NCI-H526 treated with DMSO at 0.1 percent for 48 hours (cell line): ENCODE measurements around the gene FRMD1.
"Not testable (repeated sequence)": the region's sequence is repeated elsewhere in the genome, so short reads cannot be mapped to it uniquely, and the experiment has no call there.

Experiments
- DNase-seq: peaks from one replicate; lab custom pipeline; 2025; lab: John Stamatoyannopoulos, UW

The FRMD1 gene

DNA sequence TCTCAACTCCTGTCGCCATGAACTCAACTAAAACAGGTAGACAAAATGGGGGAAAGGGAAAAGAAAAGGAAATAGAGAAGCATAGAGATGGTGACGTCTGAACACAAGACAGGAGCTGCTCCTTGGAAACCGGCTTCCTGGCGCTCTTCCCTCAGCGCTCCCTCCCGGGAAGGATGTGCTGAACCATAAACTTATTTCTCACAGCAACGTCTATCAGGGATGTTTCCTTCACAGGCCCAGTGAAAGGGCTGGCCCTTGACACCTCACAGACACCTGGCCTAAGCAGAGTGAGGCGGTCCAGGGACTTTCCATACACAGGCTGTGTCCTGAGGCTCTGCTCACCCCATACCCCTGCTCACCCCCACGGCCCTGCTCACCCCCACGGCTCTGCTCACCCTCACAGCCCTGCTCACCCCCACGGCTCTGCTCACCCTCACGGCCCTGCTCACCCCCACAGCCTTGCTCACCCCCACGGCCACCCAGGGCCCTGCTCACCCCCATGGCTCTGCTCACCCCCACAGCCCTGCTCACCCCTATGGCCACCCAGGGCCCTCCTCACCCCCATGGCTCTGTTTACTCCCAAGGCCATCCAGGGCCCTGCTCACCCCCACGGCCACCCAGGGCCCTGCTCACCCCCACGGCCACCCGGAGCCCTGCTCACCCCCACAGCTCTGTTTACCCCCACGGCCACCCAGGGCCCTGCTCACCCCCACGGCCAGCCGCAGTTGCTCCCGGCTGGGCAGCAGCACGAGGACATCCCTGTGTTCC lies 653 bp downstream of the FRMD1 start:
- no peak for DNase-seq

DNA sequence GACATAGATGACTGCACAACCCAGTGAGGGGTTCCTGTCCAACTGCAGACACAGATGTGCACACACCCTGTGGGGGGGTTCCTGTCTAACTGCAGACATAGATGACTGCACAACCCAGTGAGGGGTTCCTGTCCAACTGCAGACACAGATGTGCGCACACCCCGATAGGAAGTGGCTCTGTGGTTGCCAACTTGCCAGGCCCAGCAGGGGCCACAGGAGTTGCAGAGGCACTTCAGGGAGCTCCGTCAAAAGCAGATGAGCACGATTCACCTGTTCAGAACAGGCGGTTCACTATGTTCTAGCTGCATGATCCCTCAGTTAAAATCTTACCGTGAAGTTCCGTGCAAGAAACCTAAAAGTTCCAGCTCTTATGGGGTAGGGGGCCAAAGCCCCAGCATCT lies 1.6 kb downstream of the FRMD1 start:
- DNase-seq = not testable (repeated sequence)

DNA sequence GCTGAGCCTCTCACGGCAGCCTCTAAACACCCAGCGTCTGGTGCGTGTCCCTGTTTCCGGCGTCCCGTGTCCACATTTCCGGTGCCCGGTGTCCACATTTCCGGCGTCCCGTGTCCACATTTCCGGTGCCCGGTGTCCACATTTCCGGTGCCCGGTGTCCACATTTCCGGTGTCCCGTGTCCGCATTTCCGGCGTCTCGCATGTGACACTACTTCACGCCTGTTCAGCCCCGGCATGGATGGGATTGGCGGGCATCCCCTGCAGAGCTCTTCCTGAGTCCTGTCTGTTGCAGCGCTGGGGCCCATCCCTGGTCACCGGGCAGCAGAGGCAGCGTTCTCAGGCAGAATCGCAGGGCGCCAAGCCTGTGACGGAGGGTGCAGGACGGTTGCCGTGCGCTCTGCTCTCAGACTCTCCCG lies 3.2 kb downstream of the FRMD1 start:
- no peak for DNase-seq

DNA sequence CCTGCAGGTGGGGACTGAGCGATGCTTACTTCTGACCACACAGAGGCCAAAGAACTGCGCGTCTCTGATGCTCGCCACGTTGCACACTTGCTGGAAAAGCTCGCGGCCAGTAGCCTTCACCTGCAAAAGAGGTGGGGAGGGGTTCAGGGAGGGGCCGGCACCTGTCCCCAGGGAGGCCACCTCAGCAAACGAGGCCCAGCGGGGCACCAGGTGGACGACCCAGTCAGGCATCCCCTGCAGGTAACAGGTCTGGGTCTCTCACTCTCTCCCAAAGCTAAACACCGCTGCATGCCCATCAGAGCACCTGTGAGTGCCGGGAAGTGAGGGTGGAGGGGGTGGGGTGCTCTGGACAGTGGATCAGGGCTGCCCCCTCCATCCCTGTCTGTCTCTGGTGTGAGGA lies 3.8 kb downstream of the FRMD1 start:
- DNase-seq = no peak

DNA sequence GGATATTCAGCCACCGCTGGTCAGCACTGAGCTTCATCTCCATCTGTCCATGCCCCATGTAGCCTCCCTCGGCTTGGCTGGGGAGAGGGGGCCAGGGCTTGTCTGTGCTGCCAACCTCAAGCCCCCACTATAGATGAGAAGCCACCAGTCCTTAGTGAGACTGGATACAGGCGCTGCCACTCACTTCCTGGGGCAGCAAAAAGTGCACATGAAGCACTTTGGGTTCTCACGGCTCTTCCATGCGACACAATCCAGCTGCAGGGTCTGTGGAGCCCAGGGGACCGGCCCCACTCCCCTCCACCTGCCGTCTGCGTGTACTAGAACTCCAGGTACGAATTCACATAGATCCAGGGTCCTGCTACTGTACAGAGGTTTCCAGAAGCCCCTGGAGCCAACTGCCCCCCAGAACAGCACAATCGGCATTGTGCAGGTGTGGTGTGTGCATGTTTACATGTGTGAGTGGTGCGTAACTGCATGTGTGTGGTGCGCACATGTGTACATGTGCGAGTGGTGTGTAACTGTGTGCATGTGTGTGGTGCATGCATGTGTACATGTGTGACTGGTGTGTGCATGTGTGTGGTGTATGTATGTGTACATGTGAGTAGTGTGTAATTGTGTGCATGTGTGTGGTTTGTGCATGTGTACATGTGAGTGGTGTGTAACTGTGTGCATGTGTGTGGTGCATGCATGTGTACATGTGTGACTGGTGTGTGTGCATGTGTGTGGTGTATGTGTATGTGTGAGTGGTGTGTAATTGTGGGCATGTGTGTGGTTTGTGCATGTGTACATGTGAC lies 4.9 kb downstream of the FRMD1 start:
- DNase-seq = no peak

DNA sequence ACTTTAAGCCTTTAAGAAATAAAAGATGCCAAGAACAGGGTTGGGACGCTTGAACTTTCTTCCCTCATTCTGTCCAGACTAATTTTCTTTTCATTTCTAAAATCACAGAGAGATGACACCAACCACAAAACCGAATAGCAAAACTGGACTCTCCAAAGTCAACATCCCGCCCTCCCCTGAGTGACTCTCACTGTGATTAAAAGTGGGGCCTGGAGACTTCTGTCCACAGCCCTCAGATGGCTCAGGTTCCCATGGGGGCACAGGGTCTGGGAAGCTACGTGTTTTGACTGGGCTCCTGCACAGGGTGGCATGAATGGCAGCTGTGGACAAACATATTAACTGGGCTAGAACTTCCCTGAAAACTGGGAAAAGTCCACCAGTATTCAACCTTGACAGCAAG lies 6.3 kb downstream of the FRMD1 start:
- no peak for DNase-seq

DNA sequence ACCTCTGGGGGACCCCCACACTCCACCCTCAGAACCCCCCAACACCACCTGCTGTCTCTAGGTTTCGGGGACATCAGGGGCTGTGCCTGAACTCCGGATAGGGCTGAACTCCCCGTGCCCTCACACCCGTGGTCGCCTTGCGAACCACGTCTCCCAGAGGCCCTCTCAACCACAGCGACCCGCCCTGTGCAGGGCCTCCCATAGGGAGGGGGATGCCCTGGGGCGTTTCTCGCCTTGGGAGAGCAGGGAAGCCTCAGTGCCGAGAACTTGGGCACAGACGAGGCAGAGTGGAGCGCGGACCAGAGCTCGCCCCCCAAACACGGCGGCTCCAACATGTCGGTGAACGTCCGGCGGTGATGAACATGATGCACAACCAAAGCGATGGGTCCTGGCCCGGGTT lies 6.8 kb downstream of the FRMD1 start:
- DNase-seq = no peak

DNA sequence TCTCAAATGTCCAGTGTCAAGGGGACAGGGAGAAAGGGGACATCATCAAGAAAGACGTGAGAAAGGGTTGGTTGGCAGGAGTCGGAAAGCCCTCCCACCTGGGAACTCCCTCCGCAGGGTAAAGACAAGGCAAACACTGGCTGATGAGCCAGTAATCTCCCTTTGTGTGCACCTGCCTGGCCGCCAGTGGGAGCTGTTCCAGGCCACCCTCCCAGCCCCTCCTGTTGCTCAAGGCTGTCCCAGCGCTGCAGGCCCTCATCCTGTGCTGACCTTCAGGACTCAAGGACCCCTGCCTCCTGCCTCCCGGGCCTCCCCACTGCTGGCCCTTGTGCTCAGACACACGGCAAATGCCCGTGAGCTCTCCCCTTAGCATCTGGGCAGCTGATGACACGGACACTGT lies 7.4 kb downstream of the FRMD1 start:
- DNase-seq = no peak

DNA sequence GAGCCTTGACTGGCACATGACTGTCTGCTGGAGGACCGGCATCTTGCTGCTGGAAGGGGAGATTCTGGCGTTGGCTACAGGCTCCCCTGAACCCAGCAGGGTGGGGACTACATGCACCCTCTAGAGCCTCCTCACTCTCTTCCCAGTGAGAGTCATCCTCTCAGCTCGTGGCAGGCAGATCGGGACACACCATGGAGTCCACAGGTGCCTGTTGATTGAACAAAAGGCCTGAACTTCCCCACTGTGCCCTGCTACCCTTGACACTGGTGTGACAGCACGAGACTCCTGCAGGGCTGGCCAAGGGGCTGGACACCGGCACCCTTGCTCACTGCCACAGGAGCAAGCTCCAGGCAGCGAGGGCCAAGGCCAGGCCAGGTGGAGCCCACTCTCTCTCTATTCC lies 8.2 kb downstream of the FRMD1 start:
- no peak for DNase-seq

DNA sequence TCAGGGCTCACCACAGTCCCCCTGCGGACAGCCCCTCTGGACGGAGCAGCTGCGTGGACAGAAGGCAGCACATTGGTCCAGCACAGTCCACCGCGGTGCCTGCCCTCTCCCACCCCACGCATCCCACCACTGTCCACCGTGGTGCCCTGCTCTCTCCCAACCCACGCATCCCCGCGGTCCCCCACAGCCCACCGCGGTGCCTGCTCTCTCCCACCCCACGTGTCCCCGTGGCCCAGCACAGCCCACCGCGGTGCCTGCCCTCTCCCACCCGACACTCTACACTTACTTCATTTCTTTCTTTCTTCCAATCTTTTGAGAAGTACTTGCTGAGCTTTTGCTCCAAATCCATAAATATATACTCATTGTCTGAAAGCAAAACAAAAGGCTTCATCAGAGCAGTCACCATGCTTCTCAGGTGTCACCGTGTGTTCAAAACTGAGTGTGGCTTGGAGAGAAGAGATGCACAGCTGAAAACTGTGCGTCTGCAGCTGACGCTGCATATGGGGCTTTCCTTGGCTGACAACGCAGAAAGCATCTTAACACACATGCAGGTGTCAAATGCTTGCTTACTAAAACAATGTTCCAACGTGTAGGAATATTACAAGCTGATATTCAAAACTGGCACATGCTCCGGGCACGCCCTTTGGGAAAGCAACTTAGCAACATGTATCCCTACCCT lies 11.8 kb downstream of the FRMD1 start:
- DNase-seq = no peak

DNA sequence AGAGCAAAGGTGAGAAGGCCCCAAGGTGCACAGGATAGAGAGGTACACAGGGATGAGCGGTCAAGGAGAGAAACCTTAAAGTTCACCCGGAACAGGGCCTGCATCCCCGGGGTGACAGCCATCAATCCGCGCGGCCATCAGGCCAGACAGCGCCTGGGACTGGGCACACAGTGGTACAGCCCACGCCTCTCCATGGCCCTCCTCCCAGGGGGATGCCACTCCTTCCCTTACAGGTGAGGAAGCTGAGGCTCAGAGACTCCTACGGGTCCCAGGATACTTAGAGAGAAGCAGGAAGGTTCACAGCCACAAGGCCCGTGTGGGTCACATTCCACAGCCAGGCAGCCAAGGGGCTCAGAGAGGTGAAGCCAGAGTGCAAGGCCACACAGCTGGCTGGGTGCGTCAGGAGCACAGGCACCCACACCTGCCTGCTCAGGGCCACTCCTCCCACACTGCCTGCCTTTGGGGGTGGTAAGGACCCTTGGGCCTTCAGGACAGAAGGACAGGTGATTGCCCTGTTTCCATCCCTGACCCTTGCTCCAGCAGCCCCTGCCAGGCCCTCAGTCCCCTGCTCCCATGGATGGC lies 14.7 kb downstream of the FRMD1 start:
- no peak for DNase-seq

DNA sequence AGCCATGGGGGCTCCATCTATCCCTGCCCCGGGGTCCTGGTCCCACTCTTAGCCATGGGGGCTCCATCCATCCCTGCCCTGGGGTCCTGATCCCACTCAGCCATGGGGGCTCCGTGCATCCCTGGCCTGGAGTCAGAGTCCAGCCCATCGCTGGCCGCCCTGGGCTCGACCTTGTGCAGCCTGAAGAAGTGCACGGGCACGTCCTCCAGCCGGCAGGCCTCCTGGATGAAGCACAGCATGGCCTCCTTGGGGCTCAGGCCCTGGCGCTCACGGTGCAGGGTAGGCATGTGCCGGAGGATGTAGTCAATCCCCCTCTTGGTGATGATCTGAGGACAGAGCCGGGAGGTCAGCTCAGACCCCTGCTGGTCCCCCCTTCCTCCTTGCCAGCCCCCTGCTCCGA lies 15.6 kb downstream of the FRMD1 start:
- no peak for DNase-seq

DNA sequence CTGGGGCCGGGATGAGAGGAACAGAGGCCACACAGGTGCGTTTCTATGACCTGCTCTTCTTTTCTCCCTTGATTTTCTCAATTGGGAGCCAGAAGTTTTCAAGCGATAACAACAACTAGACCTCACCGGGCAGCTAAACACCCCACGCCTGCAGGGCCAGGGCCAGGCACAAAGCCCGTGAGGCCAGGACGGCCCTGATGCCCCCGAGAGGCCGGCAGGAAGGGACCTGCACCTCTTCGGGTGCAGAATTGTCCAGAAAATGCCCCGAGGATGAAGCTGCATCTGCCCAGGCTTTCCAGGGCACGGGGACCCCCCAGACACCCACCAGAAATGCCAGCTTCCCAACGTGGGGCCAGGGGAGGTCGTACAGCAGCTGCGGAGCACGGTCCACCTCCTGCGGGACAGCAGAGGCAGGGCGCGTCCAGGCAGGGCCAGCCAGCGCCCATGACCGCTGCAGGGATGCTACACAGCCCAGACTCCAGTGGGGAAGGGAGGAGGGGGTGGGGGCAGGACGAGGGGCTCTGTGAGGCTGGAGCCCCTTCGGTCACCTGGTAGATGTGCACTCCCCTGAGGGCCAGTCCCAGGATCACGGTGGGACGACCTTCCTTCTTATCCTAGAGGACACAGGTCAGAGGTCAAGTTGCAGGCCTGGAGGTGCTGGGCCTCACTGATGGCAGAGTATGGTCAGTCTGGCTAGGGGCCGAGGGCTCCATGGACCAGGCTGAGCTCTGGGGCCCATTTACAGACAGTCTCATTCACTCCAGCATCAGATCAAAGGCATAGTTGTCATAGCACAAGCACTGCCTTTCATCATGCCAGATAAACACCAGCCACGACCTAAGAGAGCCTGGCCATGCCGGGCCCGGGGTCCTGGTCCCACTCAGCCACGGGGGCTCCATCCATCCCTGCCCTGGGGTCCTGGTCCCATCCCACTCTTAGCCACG lies 16.4 kb downstream of the FRMD1 start:
- no peak for DNase-seq

DNA sequence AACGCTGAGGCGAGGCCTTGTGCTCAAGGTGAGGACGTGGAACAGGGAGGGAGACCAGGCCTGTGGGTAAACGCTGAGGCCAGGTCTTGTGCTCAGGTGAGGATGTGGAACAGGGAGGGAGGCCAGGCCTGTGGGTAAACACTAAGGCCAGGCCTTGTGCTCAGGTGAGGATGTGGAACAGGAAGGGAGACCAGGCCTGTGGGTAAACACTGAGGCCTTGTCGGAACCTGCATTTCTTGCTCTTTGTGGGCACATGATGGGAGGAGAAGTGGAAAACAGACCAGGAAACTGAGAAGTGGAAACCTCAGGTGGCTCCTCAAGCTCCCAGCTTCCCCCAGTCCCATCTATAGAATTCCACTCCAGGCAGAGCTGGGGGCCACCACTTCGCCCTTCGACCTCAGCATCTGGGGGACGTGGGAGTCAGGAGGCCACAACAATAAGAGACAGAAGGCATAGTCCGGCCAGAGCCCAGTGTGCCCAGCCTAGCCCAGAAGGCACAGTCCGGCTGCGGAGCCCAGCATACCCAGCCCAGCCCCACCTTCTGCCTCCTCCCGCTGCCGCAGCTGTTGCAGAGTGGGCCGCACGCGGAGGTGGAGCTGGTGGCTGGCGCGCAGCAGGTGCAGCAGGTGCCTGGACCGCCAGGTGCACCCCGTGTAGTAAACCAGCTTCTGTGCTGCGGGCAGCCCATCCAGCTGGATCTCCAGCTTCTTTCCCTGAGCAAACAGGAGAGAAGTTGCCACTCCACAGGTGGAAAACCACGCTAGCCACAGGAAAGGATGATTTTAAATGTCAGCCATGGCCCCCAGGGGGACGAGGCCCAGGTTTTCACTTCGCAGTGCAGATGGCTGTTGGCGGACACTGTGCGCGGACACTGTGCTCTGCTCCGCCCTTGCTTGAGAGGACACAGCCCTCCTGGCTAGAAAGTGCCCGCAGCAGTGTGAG lies 17.5 kb downstream of the FRMD1 start:
- DNase-seq = peak; percentile 93

DNA sequence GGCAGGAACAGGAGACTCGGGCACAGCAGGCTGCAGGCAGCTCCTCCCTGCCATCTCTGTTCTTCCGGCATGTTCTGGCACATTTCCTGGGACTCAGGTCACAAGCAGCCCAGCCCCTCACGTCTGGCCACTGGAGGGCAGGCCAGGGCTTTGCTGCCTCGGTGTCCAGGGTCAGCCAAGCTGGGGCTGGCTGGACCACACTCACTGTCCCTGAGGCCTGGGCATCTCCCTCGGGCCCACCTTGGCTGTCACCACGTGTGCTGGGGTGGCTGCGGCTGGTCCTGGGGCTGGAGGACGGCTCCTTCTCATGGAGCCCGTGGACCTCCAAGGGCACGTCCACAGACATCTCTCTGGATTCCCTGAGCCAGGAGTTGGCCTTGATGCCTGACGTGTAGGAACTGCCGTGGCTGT lies 18.5 kb downstream of the FRMD1 start:
- no peak for DNase-seq

DNA sequence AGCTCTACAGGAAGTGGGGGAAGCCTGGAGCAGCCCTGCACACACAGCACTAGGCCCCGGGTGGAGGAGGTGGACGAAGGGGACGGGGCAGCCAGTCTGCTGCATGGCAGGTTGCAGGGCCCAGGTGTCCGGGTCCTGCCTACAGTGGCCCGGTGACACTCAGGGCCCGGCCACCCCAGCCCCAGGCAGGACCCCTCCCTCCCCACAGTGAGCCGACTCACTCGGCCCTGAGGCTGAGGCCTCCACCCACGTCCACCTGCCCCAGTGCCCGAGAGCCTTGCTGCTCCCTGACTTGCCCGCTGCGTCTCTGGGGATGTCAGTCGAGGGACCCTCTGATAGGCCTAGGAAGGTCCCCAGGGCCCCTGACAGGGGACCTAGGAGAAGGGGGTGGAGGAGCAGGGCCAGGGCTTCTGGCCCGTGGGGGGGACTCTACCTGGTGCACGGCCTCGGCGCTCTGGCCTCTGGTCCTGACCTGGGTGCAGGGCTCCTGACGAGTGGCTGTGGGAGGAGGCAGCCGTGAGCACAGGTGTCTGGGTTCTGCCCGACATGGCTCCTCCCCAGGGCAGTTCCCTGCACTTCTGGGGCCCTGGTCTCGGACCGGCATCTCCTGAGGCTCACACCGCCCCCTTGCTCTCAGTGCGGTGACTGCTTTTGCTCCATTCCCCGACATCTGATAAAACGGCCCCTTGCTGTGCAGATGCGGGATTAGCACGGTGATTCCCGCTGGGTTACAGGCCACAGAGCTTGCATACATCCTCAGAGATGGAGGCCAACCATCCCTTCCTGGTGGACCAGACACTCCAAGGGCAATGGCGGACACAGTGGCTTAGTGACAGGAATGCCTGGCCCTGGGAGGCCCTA lies 20.1 kb downstream of the FRMD1 start:
- DNase-seq = no peak

DNA sequence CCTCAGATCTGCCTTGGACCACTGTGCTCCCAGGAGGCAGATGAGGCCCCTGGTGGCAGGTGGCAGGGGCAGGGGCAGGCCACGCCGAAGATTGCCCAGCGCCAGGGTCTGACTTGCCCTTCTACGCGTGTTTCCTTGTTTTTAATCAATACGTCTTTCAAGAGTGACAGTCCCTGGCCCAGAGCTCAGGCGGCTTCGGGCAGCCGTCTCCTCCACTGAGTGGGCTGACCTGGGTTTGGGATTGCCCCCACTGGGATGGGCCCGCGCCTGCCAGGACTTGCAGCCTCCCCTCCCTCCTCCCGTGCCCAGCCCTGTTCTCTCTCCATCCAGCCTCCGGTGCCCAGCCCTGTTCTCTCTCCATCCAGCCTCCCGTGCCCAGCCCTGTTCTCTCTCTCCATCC lies 21.2 kb downstream of the FRMD1 start:
- no peak for DNase-seq

DNA sequence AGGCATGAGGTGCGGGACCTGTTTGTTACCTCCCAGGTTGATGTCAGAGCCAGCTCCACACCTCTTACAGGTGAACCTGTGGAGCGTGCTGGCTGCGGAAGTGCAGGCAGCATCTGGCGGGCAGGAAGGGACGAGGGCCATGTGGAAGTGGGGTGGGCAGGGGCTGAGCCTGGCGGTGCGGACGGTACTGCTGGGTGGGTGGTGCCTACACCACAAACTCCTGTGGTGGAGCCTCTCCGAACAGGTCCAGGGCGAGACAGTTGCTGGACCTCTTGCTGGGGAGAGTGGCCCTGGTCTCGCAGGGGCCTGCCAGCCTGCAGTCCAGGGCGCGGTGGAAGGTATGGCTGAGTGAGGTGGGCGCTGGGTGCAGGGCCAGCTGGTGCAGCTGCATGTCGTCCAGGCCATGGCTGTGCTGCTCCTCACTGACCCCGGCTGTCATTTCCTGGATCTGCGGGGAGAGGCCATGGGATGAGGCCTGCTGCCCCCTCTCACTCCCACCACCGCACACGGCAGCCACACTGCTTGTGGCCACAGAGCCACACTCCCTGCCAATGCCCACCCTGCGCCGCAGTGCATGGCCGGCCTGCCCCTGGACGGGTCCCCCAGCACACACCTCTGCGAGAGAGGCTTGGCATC lies 22.0 kb downstream of the FRMD1 start:
- no peak for DNase-seq
